ENCODE measurements around the gene ATXN7L2. TPM values are rescaled to one million over a fixed set of nuclear protein-coding genes. Genes with fewer than 3 reads are reported as not detected.
"Not testable (repeated sequence)": the region's sequence is repeated elsewhere in the genome, so short reads cannot be mapped to it uniquely, and the experiment has no call there.

Gene ATXN7L2
- total RNA-seq, 1 experiment from 2014 or later: 1.4 TPM

GRCh38 chr1:109472779-109473178 lies 10.9 kb upstream of the ATXN7L2 start:
- in situ Hi-C loops (cut with HindIII; ENCODE audit: low pct_unique_long_range_greater_than_20kb, low sequenced_read_pairs): no loop called here

GRCh38 chr1:109473284-109474057 lies 10.2 kb upstream of the ATXN7L2 start:
- in situ Hi-C loops (cut with HindIII; ENCODE audit: low pct_unique_long_range_greater_than_20kb, low sequenced_read_pairs); DNase-seq (ENCODE audit: low read depth, low spot score): not testable (repeated sequence)

More at GRCh38 chr1:109472779-109473178, 10.9 kb upstream of the ATXN7L2 start:
- no peak for DNase-seq (ENCODE audit: low read depth, low spot score)

- in situ Hi-C loops (cut with HindIII; ENCODE audit: low pct_unique_long_range_greater_than_20kb, low sequenced_read_pairs): no loop called here
Observed at GRCh38 chr1:109474697-109475096, 9.0 kb upstream of the ATXN7L2 start.

GRCh38 chr1:109475261-109475660 lies 8.4 kb upstream of the ATXN7L2 start:
- in situ Hi-C loops (cut with HindIII; ENCODE audit: low pct_unique_long_range_greater_than_20kb, low sequenced_read_pairs): no loop called here
- no peak for DNase-seq (ENCODE audit: low read depth, low spot score)

More at GRCh38 chr1:109474697-109475096, 9.0 kb upstream of the ATXN7L2 start:
- no peak for DNase-seq (ENCODE audit: low read depth, low spot score)

GRCh38 chr1:109476825-109477224 lies 6.9 kb upstream of the ATXN7L2 start:
- in situ Hi-C loops (cut with HindIII; ENCODE audit: low pct_unique_long_range_greater_than_20kb, low sequenced_read_pairs): no loop called here
- no peak for DNase-seq (ENCODE audit: low read depth, low spot score)

GRCh38 chr1:109477821-109478220 lies 5.9 kb upstream of the ATXN7L2 start:
- DNase-seq (ENCODE audit: low read depth, low spot score): peak; percentile 35
- in situ Hi-C loops (cut with HindIII; ENCODE audit: low pct_unique_long_range_greater_than_20kb, low sequenced_read_pairs): no loop called here

- in situ Hi-C loops (cut with HindIII; ENCODE audit: low pct_unique_long_range_greater_than_20kb, low sequenced_read_pairs): no loop called here
- DNase-seq (ENCODE audit: low read depth, low spot score): no peak
Observed at GRCh38 chr1:109478806-109479205, 4.9 kb upstream of the ATXN7L2 start.

GRCh38 chr1:109479311-109479710 lies 4.4 kb upstream of the ATXN7L2 start:
- in situ Hi-C loops (cut with HindIII; ENCODE audit: low pct_unique_long_range_greater_than_20kb, low sequenced_read_pairs): no loop called here
- no peak for DNase-seq (ENCODE audit: low read depth, low spot score)

GRCh38 chr1:109479901-109480300 lies 3.8 kb upstream of the ATXN7L2 start:
- no peak for DNase-seq (ENCODE audit: low read depth, low spot score)
- in situ Hi-C loops (cut with HindIII; ENCODE audit: low pct_unique_long_range_greater_than_20kb, low sequenced_read_pairs): no loop called here

GRCh38 chr1:109481646-109482045 lies 2.1 kb upstream of the ATXN7L2 start:
- DNase-seq (ENCODE audit: low read depth, low spot score): no peak
- in situ Hi-C loops (cut with HindIII; ENCODE audit: low pct_unique_long_range_greater_than_20kb, low sequenced_read_pairs): no loop called here

- in situ Hi-C loops (cut with HindIII; ENCODE audit: low pct_unique_long_range_greater_than_20kb, low sequenced_read_pairs): no loop called here
- DNase-seq (ENCODE audit: low read depth, low spot score): no peak
Observed at GRCh38 chr1:109482242-109482641, 1.5 kb upstream of the ATXN7L2 start.

GRCh38 chr1:109482791-109483671 lies 674 bp upstream of the ATXN7L2 start:
- in situ Hi-C loops (cut with HindIII; ENCODE audit: low pct_unique_long_range_greater_than_20kb, low sequenced_read_pairs): no loop called here
- DNase-seq (ENCODE audit: low read depth, low spot score): peak; percentile 11

- DNase-seq (ENCODE audit: low read depth, low spot score): no peak
- in situ Hi-C loops (cut with HindIII; ENCODE audit: low pct_unique_long_range_greater_than_20kb, low sequenced_read_pairs): no loop called here
Observed at GRCh38 chr1:109484519-109484975, 842 bp downstream of the ATXN7L2 start.

- in situ Hi-C loops (cut with HindIII; ENCODE audit: low pct_unique_long_range_greater_than_20kb, low sequenced_read_pairs): no loop called here
- DNase-seq (ENCODE audit: low read depth, low spot score): no peak
Observed at GRCh38 chr1:109485001-109485400, 1.3 kb downstream of the ATXN7L2 start.

- DNase-seq (ENCODE audit: low read depth, low spot score): no peak
- in situ Hi-C loops (cut with HindIII; ENCODE audit: low pct_unique_long_range_greater_than_20kb, low sequenced_read_pairs): no loop called here
Observed at GRCh38 chr1:109487261-109487660, 3.6 kb downstream of the ATXN7L2 start.

- DNase-seq (ENCODE audit: low read depth, low spot score): peak; percentile 45
- in situ Hi-C loops (cut with HindIII; ENCODE audit: low pct_unique_long_range_greater_than_20kb, low sequenced_read_pairs): no loop called here
Observed at GRCh38 chr1:109488201-109488600, 4.5 kb downstream of the ATXN7L2 start.

- no peak for DNase-seq (ENCODE audit: low read depth, low spot score)
- in situ Hi-C loops (cut with HindIII; ENCODE audit: low pct_unique_long_range_greater_than_20kb, low sequenced_read_pairs): no loop called here
Observed at GRCh38 chr1:109488696-109489095, 5.0 kb downstream of the ATXN7L2 start.
